Left renal cortex interstitium (tissue), 4 donors: ENCODE results near the gene BICRAL. TPM values are rescaled to one million over a fixed set of nuclear protein-coding genes. Genes with fewer than 3 reads are reported as not detected.
"Not testable (repeated sequence)": the region's sequence is repeated elsewhere in the genome, so short reads cannot be mapped to it uniquely, and the experiment has no call there.

Source experiments
- DNase-seq, 4 donors: peaks; one replicate each; pipeline ENCODE4 v3.0.0-alpha.2; 2013; ENCODE audit warnings: low read depth in 4 of 4, low spot score in 2 of 4, missing footprints in 1 of 4
- polyA plus RNA-seq, 4 donors: library from polyadenylated mRNA; unstranded; fragments of 120-200 nt; gene quantifications; one replicate each; pipeline ENCODE4 v1.2.1, GENCODE V29; 2013; ENCODE audit not compliant: insufficient read length in 4 of 4

Gene BICRAL
- polyA plus RNA-seq, 4 donors: 13.3 to 16.5 (median 15.8) TPM

DNA sequence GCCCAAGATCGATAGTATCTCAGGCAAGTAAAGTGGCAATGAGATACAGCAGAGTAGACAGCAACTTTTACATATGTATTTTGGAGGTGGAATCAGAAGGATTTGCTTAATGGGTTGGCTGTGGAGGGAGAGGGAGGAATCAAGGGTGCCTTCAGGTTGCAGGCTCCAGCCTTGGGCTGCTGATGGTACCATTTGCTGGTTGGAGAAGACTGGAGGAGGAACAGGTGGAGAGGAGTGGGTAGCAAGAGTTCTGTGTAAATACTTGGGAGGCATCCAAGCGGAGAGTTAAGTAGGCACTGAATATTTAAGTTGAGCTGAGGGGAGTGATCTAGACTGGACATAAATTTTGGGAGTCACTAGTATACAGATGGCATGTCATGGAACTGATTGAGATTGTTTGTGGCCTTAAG is 5.2 kb downstream of the BICRAL start:
- no peak for DNase-seq

DNA sequence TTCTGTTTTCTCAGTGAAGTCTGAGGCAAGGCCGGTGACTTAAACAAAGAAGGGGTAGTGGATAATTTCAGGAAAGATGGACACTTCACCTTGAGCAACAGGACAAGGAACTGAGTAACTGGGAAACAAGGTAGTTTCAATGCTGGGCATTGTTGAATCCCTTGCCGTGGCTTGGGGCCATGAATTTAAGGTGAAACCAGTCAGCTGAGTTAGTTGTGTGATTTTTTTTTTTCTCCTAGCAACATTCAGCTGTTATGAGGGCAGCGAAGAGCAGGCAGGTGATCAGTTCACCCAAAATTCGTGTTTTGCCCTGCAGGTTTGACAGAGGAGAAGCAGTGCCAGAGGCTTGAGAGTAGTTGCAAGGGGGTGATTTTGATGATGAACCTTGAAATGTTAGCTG is 6.8 kb downstream of the BICRAL start:
- no peak for DNase-seq

- DNase-seq: no peak
These were observed 8.8 kb downstream of the BICRAL start for GRCh38 chr6:42790549-42791181.

- no peak for DNase-seq
These were observed 10.0 kb downstream of the BICRAL start for GRCh38 chr6:42791706-42792320.

DNA sequence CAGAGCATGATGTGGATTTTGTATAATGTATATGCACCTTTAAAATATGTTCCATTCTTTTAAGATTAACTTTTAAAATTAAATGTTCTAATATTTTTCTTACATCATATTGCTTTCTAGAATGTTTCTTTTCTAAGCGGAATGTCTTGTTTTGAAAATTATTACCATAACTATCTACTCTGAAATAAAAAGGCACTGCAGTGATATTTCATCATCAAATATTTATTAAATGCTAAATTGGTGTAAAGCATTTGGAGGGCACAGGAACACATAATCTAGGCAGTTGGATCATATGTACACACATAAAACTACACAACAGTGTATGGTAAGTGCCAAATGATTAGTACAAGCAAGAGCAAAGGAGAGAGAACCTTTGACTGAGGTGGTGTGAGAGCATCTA is 13.8 kb downstream of the BICRAL start:
- DNase-seq: no peak

- DNase-seq: no peak
These were observed 14.3 kb downstream of the BICRAL start for GRCh38 chr6:42796171-42796570.

DNA sequence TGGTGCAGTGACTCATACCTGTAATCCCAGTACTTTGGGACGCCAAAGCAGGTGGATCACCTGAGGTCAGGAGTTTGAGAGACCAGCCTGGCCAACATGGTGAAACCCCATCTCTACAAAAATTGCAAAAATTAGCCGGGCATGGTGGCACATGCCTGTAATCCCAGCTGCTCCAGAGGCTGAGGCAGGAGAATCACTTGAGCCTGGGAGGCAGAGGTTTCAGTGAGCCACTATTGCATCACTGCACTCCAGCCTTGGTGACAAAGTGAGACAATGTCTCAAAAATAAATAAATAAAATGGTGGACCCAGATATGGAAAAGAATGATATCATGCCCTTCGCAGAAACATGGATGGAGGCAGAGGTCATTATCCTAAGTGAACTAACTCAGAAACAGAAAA is 15.8 kb downstream of the BICRAL start:
- DNase-seq: not testable (repeated sequence)

DNA sequence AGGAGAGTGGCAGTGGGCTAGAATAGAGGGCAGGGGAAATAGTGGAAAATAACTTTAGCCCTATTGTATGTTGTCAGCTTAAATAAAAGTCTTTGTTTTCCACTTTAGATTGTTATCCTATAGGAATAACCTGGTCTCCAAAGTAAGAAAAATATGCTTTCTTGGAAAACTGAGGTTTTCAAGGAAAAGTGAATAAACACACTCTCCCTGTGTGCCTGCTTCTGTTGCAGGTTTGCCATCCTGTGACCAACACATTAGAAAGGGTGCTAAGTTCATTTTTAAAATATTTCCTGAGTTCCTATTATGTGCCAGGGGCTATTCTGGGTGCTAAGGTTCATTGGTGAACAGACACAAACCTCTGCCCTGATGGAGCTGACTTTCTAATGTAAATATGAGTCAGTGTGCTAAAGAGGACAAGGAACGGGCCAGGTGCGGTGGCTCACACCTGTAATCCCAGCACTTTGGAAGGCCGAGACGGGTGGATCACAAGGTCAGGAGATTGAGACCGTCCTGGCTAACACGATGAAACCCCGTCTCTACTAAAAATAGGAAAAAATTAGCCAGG is 23.5 kb downstream of the BICRAL start:
- DNase-seq: no peak

- not testable (repeated sequence) for DNase-seq
These were observed 24.5 kb downstream of the BICRAL start for GRCh38 chr6:42806359-42806758.

GRCh38 chr6:42808492-42809483 is 26.9 kb downstream of the BICRAL start:
- no peak for DNase-seq

DNA sequence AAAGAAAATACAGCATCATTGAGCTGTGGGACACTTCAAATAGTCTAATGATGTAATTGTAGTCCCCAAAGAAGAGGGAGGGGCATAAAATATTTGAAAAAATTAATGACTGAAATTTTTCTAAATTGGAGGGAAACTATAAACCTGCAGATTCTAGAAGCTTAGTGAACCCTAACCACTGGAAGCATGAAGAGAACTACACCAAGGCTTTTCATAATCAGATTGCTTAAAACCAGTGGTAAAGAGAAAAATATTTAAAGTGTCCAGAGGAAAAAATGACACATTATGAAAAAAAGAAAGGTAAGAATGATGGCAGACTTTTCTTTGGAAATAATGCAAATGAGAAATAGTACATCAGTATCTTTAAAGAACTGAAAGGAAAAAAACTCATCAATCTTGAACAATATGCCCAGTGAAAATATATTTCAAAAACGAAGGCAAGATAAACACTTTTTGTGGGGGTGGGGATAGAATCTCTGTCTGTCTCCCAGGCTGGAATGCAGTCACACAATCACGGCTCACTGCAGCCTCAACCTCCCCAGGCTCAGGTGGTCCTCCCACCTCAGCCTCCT is 31.3 kb downstream of the BICRAL start:
- DNase-seq: no peak

- no peak for DNase-seq
These were observed 32.1 kb downstream of the BICRAL start for GRCh38 chr6:42813906-42814444.

DNA sequence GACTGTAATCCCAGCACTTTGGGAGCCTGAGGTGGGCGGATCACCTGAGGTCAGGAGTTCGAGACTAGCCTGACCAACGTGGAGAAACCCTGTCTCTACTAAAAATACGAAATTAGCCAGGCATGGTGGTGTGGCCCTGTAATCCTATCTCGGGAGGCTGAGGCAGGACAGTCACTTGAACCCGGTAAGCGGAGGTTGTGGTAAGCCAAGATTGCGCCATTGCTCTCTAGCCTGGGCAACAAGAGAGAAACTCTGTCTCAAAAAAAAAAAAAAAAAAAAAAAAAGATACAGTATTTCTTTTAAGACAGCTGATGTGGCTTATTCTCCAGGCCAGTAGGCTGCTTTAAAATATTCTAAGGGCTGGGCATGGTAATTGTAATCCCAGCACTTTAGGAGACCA is 33.9 kb downstream of the BICRAL start:
- not testable (repeated sequence) for DNase-seq

GRCh38 chr6:42817907-42818306 is 36.1 kb downstream of the BICRAL start:
- no peak for DNase-seq

DNA sequence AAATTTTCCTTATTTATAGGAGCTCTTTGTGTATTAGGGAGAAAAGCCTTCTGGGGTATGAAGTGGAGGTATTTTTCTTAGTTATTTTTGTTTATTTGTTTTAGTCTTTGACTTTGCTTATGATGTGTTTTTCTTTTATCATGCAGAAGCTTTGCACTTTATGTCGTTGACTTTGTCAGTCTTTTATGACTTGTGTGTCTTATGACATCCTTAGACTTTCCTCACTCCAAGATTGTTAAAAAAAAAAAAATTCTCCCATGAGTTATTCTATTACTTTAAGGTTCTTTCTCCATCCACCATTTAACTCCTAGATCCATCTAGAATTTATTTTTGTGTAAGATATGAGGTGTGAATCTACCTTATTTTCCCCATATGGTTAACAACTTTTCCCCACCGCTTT is 36.6 kb downstream of the BICRAL start:
- no peak for DNase-seq

DNA sequence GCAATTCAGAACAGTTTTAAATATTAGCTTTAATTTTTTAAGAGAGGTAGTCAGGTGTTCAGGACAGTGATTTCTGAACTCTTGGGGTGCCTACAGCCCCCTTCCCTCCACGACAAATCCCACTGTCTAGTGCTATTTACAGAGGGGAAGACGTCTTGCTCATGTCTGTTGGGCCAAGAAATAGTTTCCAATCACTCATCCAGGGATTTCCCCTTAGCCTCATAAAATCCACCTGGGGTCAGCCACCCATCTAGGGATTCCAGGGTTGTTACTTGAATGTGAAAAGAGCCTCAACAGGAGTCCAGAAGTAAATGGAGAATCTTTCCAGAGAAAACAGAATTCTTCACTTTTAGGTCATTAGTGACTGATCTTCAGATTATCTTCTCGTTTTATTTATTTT is 37.0 kb downstream of the BICRAL start:
- DNase-seq: no peak

DNA sequence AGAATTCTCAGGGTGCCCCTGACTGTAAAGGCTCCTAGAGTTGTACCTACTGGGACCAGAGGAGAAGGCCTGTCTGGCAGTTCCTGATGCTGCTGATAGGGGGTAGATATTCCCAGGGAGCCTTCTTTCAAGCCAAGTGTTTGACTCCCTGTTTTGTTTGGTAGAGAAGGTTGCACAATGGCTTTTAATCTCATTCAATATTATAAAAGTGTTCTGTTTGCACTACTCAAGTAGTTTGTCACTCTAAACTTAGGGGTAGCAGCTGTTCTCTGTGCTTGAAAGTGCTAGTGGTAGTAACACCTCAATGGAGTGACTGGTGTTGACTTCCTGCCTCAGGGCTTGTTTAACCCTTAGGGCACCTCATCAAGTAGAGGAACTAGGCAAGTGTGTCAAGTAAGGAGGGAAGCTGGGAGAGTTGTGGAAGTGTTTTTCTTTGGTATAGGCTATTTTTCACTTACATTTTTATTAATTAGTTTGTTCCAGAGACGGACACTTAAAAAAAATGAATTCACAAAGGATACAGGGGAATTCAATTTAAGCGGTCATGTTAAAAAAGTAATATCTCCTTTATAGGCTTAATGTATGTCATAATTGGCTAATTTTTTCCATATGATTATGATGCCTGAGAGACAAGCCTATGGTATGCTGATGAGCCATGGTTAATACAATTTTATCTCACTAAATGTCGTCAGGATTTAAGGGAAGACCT is 38.1 kb downstream of the BICRAL start:
- DNase-seq: no peak

GRCh38 chr6:42820512-42821340 is 38.9 kb downstream of the BICRAL start:
- no peak for DNase-seq

DNA sequence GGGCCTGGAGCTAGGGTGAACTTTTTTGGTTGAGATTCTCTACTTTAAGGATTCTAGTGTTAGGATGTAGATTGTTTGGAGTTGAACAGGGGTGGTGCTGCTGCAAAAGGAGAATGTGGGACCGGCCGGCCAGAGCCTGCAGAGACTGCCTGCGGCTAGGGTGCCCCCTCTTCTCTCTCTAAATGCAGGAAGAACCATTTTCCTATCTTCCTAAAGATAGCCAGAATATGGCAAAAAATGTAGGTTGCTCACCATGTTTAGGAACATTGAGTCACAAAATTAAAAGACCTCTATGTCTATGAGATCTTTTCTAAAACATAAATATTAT is 39.5 kb downstream of the BICRAL start:
- DNase-seq: no peak
